ENCODE data around the gene PI4KA. TPM values are rescaled to one million over a fixed set of nuclear protein-coding genes. Genes with fewer than 3 reads are reported as not detected.
"Not testable (repeated sequence)": the region's sequence is repeated elsewhere in the genome, so short reads cannot be mapped to it uniquely, and the experiment has no call there.

PI4KA gene
- total and polyA plus RNA-seq, 4 donors = 19.4 to 47.5 (median 36.3) TPM

DNA sequence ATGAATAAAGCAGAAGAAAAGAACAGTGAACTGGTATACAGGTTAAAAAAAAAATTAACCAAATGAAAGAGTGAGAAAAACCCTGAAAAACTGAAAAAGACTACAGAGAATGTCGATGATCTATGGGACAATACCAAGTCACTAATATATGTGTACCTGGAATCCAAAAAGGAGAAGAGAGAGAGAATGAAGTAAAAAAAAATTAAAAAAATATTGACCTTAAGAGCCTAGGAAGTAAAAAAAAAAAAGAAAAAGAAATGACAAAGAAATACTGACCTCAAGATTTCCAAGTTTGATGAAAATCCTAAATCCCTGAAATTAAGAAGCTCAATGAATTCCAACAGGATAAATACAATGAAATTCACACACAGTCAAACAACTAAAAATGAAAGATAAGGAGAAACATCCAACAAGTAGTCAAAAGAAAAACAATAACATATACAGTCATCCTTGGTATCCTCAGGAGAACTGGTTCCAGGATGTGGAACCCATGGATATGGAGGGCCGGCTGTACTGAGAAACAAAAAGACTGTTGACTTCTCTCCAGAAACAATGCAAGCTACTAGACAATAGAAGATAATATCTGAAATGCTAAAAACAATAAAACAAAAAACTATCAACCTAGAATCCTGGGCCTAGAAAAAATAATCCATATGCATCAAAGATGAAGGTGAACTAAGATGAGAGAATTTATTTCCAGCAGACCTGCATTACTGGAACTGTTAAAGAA lies 118.2 kb downstream of the PI4KA start:
- WGBS = 97% methylated on average over 2 of the region's 2 CpGs
- H3K9ac ChIP-seq (ENCODE audit: low read depth in 1 of 2, low read length in 2 of 2) = no peak overlapping the region
- DNase-seq (ENCODE audit: low spot score) = no peak
- peaks cover 7 to 27% (median 14%) of the 10 kb centered on the region in 4 donors for H3K36me3 ChIP-seq (ENCODE audit: control insufficient read depth in 4 of 4, insufficient read depth in 3 of 4, low read depth in 1 of 4, low read length in 3 of 4)
- no peaks in the 10 kb centered on the region for H3K9me3 ChIP-seq (ENCODE audit: control insufficient read depth in 4 of 4, low read length in 3 of 4)
- H3K4me1 ChIP-seq (ENCODE audit: control insufficient read depth in 4 of 4, insufficient read depth in 4 of 4, low read length in 3 of 4) = peaks cover 0 to 11% (median 6%) of the 10 kb centered on the region in 4 donors
- H3K27ac ChIP-seq (ENCODE audit: low read depth in 1 of 2, low read length in 2 of 2) = no peak overlapping the region
- no peak overlapping the region for H3K4me3 ChIP-seq (ENCODE audit: low read depth in 1 of 3, low read length in 3 of 3)
- no peak for TF ChIP-seq HNF4G (IDR thresholded peaks at IDR 0.05)
- no peak for TF ChIP-seq FOXA1 (IDR thresholded peaks at IDR 0.05)
- TF ChIP-seq RXRA (IDR thresholded peaks at IDR 0.05) = no peak
- TF ChIP-seq, protein P1, sequence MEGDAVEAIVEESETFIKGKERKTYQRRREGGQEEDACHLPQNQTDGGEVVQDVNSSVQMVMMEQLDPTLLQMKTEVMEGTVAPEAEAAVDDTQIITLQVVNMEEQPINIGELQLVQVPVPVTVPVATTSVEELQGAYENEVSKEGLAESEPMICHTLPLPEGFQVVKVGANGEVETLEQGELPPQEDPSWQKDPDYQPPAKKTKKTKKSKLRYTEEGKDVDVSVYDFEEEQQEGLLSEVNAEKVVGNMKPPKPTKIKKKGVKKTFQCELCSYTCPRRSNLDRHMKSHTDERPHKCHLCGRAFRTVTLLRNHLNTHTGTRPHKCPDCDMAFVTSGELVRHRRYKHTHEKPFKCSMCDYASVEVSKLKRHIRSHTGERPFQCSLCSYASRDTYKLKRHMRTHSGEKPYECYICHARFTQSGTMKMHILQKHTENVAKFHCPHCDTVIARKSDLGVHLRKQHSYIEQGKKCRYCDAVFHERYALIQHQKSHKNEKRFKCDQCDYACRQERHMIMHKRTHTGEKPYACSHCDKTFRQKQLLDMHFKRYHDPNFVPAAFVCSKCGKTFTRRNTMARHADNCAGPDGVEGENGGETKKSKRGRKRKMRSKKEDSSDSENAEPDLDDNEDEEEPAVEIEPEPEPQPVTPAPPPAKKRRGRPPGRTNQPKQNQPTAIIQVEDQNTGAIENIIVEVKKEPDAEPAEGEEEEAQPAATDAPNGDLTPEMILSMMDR (IDR thresholded peaks at IDR 0.05; ENCODE audit: low read depth, low read length, missing input control) = no peak
- TF ChIP-seq FOXA2 (IDR thresholded peaks at IDR 0.05) = no peak
- TF ChIP-seq, protein P2, sequence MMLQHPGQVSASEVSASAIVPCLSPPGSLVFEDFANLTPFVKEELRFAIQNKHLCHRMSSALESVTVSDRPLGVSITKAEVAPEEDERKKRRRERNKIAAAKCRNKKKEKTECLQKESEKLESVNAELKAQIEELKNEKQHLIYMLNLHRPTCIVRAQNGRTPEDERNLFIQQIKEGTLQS (IDR thresholded peaks at IDR 0.05) = no peak
- TF ChIP-seq NR2F2 (IDR thresholded peaks at IDR 0.05) = no peak
- no peak for TF ChIP-seq EGR1 (IDR thresholded peaks at IDR 0.05; ENCODE audit: low read depth in 2 of 2)
- TF ChIP-seq JUND (IDR thresholded peaks at IDR 0.05) = no peak
- TF ChIP-seq, protein P3, sequence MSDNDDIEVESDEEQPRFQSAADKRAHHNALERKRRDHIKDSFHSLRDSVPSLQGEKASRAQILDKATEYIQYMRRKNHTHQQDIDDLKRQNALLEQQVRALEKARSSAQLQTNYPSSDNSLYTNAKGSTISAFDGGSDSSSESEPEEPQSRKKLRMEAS (IDR thresholded peaks at IDR 0.05) = no peak
- no peak for TF ChIP-seq SP1 (IDR thresholded peaks at IDR 0.05)
- no peak for TF ChIP-seq YY1 (IDR thresholded peaks at IDR 0.05)
- TF ChIP-seq GABPA (IDR thresholded peaks at IDR 0.05 in 1 of 2, conservative IDR thresholded peaks at IDR 0.05 in 1 of 2) = no peak
- TF ChIP-seq, protein P4, sequence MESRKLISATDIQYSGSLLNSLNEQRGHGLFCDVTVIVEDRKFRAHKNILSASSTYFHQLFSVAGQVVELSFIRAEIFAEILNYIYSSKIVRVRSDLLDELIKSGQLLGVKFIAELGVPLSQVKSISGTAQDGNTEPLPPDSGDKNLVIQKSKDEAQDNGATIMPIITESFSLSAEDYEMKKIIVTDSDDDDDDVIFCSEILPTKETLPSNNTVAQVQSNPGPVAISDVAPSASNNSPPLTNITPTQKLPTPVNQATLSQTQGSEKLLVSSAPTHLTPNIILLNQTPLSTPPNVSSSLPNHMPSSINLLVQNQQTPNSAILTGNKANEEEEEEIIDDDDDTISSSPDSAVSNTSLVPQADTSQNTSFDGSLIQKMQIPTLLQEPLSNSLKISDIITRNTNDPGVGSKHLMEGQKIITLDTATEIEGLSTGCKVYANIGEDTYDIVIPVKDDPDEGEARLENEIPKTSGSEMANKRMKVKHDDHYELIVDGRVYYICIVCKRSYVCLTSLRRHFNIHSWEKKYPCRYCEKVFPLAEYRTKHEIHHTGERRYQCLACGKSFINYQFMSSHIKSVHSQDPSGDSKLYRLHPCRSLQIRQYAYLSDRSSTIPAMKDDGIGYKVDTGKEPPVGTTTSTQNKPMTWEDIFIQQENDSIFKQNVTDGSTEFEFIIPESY (IDR thresholded peaks at IDR 0.05) = no peak
- TF ChIP-seq RAD21 (IDR thresholded peaks at IDR 0.05) = no peak
- no peak for TF ChIP-seq HNF4A (conservative IDR thresholded peaks at IDR 0.05)
- TF ChIP-seq TAF1 (conservative IDR thresholded peaks at IDR 0.05) = no peak
- no peaks in the 10 kb centered on the region for H3K27me3 ChIP-seq (ENCODE audit: control insufficient read depth in 4 of 4, insufficient read depth in 4 of 4, low read length in 3 of 4)

DNA sequence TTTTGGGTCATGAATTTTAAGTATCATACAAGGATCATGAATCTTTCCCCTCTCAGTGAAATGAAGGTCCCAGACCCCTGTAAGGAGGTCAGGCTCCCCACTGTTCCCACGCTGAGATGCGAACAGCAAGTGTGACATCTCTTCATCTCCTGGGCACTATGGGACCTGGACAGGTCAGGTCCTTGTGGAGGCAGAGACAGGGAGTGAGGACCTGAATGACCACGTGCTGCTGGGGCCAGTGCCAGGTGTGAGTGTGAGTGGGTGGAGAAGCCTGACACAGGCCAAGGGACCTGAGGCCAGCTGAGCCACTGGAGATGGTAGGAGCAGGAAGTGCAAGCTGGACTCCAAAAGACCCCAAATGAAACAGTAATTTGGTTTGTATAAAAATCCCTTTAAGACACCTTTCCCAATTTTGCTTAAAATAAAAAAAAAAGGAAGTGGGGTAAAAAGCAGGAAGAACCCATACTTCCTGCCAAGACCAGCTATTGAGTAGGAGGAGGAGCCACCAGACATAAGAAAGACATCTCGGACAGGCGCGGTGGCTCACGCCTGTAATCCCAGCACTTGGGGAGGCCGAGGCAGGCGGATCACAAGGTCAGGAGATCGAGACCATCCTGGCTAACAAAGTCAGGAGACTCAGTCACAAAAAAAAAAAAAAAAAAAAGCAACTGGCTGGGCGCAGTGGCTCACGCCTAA lies 120.1 kb downstream of the PI4KA start:
- Histone ChIP-seq H3K9me3 (ENCODE audit: control insufficient read depth in 4 of 4, low read length in 3 of 4) (no peaks in the 10 kb centered on the region), H3K36me3 (ENCODE audit: control insufficient read depth in 4 of 4, insufficient read depth in 3 of 4, low read depth in 1 of 4, low read length in 3 of 4) (peaks cover 4 to 11% (median 6%) of the 10 kb centered on the region in 4 donors), H3K9ac (ENCODE audit: low read depth in 1 of 2, low read length in 2 of 2) (no peak overlapping the region), H3K27ac (ENCODE audit: low read depth in 1 of 2, low read length in 2 of 2) (no peak overlapping the region), H3K4me1 (ENCODE audit: control insufficient read depth in 4 of 4, insufficient read depth in 4 of 4, low read length in 3 of 4) (peaks cover 0 to 12% (median 6%) of the 10 kb centered on the region in 4 donors), H3K4me3 (ENCODE audit: low read depth in 1 of 3, low read length in 3 of 3) (no peak overlapping the region), H3K27me3 (ENCODE audit: control insufficient read depth in 4 of 4, insufficient read depth in 4 of 4, low read length in 3 of 4) (no peaks in the 10 kb centered on the region)
- WGBS = 86% methylated on average over 12 of the region's 12 CpGs
- TF ChIP-seq SP1 (IDR thresholded peaks at IDR 0.05) = no peak
- peak in 1 of 2 donors; percentile 57 for TF ChIP-seq EGR1 (IDR thresholded peaks at IDR 0.05; ENCODE audit: low read depth in 2 of 2)
- TF ChIP-seq FOXA1 (IDR thresholded peaks at IDR 0.05) = no peak
- TF ChIP-seq, protein P1 (IDR thresholded peaks at IDR 0.05; ENCODE audit: low read depth, low read length, missing input control) = no peak
- no peak for DNase-seq (ENCODE audit: low spot score)

DNA sequence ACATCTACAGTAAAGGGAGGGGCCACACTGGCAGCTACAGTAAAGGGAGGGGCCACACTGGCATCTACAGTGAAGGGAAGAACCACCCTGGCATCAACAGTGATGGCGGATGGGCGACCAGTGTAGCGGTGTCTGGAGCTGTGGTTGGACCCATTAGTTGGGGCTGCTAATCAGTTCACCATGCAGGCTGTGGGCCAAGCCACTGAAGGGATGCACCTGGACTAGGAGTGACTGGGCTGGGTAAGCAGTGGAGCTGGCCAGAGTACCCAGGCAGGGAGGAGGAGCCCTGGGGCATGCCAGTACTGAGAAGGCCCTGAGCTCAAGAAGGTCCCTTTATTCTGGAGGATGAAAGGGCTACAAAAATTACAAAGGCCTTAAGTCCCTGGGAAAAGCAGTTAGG lies 121.7 kb downstream of the PI4KA start:
- WGBS = 97% methylated on average over 3 of the region's 3 CpGs
- not testable (repeated sequence) for DNase-seq (ENCODE audit: low spot score); H3K27ac ChIP-seq (ENCODE audit: low read depth in 1 of 2, low read length in 2 of 2); H3K36me3 ChIP-seq (ENCODE audit: control insufficient read depth in 4 of 4, insufficient read depth in 3 of 4, low read depth in 1 of 4, low read length in 3 of 4); H3K9me3 ChIP-seq (ENCODE audit: control insufficient read depth in 4 of 4, low read length in 3 of 4); H3K4me3 ChIP-seq (ENCODE audit: low read depth in 1 of 3, low read length in 3 of 3); H3K9ac ChIP-seq (ENCODE audit: low read depth in 1 of 2, low read length in 2 of 2); H3K27me3 ChIP-seq (ENCODE audit: control insufficient read depth in 4 of 4, insufficient read depth in 4 of 4, low read length in 3 of 4)
- H3K4me1 ChIP-seq (ENCODE audit: control insufficient read depth in 4 of 4, insufficient read depth in 4 of 4, low read length in 3 of 4) = peaks cover 0 to 12% (median 6%) of the 10 kb centered on the region in 4 donors

Data from liver (tissue), 9 donors.